Measurements from ENCODE around the gene C6orf141. TPM values are rescaled to one million over a fixed set of nuclear protein-coding genes. Genes with fewer than 3 reads are reported as not detected.

C6orf141 gene
- total and polyA plus RNA-seq, 2 of the 13 experiments (the other 11 are each of a cell fraction or from before 2014, with no cell fraction given): 0.07 TPM; not detected in 1

- no peak for TF ChIP-seq MXD3 (CRISPR knock-in tag; IDR thresholded peaks at IDR 0.05)
- peak; percentile 74 for TF ChIP-seq ZGPAT (CRISPR knock-in tag; IDR thresholded peaks at IDR 0.05)
- peak; percentile 82 for TF ChIP-seq FOSL1 (CRISPR knock-in tag; IDR thresholded peaks at IDR 0.05; ENCODE audit: borderline replicate concordance)
- no peak for TF ChIP-seq ZNF7 (CRISPR knock-in tag; IDR thresholded peaks at IDR 0.05)
- peak; percentile 68; the same call in 1 of the 2 replicates for TF ChIP-seq ZNF788 (CRISPR knock-in tag; IDR thresholded peaks at IDR 0.05; ENCODE audit: borderline replicate concordance)
- TF ChIP-seq HIC2 (CRISPR knock-in tag; IDR thresholded peaks at IDR 0.05; ENCODE audit: low read depth): no peak
- TF ChIP-seq PATZ1 (CRISPR knock-in tag; IDR thresholded peaks at IDR 0.05): peak; percentile 37; the same call in 1 of the 2 replicates
- TF ChIP-seq YEATS2 (CRISPR knock-in tag; IDR thresholded peaks at IDR 0.05; ENCODE audit: borderline replicate concordance): peak; percentile 33; the same call in 1 of the 2 replicates
- no peak for TF ChIP-seq ZNF432 (CRISPR knock-in tag; IDR thresholded peaks at IDR 0.05; ENCODE audit: borderline replicate concordance)
- peak; percentile 38; the same call in 1 of the 2 replicates for TF ChIP-seq POLR2G (IDR thresholded peaks at IDR 0.05; ENCODE audit: low read depth, low read length)
- no peak for TF ChIP-seq ZBTB7A (CRISPR knock-in tag; IDR thresholded peaks at IDR 0.05)
- TF ChIP-seq TFE3 (CRISPR knock-in tag; IDR thresholded peaks at IDR 0.05): 0 out of 2 replicates have a peak, but pooled peaks have one; percentile 10
- 0 out of 2 replicates have a peak, but pooled peaks have one; percentile 46 for TF ChIP-seq FOXC1 (CRISPR knock-in tag; IDR thresholded peaks at IDR 0.05; ENCODE audit: borderline replicate concordance)
- 0 out of 2 replicates have a peak, but pooled peaks have one; percentile 43 for TF ChIP-seq ZNF614 (CRISPR knock-in tag; IDR thresholded peaks at IDR 0.05; ENCODE audit: borderline replicate concordance)
- TF ChIP-seq KDM5B (CRISPR knock-in tag; IDR thresholded peaks at IDR 0.05; ENCODE audit: borderline replicate concordance): no peak
- TF ChIP-seq ZNF878 (CRISPR knock-in tag; IDR thresholded peaks at IDR 0.05): 0 out of 2 replicates have a peak, but pooled peaks have one; percentile 72
- TF ChIP-seq MIER3 (CRISPR knock-in tag; IDR thresholded peaks at IDR 0.05; ENCODE audit: borderline replicate concordance): no peak
- no peak for TF ChIP-seq DR1 (CRISPR knock-in tag; IDR thresholded peaks at IDR 0.05)
- no peak for TF ChIP-seq ZNF230 (CRISPR knock-in tag; IDR thresholded peaks at IDR 0.05)
- TF ChIP-seq ZNF362 (CRISPR knock-in tag; IDR thresholded peaks at IDR 0.05; ENCODE audit: borderline replicate concordance): peak; percentile 90
- TF ChIP-seq TGIF2 (CRISPR knock-in tag; IDR thresholded peaks at IDR 0.05): no peak
Measured at GRCh38 chr6:49506569-49507111, 43.8 kb upstream of the C6orf141 start (continued).

Measured in HepG2 (cell line).